NB4 (cell line): ENCODE data around the gene EIF3B.
"Not testable (repeated sequence)": the region's sequence is repeated elsewhere in the genome, so short reads cannot be mapped to it uniquely, and the experiment has no call there.

Source experiments
- CTCF ChIP-seq: IDR thresholded peaks from one replicate; pipeline ENCODE4 v1.5.1; 2012; ENCODE audit warnings: low read depth, low read length
- POLR2A ChIP-seq: IDR thresholded peaks from 2 replicates; pipeline ENCODE4 v1.6.1; 2011; ENCODE audit warnings: mild to moderate bottlenecking; ENCODE audit not compliant: insufficient read length; ENCODE audit errors: extremely low read depth
- TF ChIP-seq, protein P1 (sequence below): IDR thresholded peaks from 2 replicates; pipeline ENCODE4 v1.6.1; 2011; ENCODE audit warnings: low read depth, low read length

- TF ChIP-seq, protein P1, sequence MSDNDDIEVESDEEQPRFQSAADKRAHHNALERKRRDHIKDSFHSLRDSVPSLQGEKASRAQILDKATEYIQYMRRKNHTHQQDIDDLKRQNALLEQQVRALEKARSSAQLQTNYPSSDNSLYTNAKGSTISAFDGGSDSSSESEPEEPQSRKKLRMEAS: not testable (repeated sequence)
- TF ChIP-seq CTCF, POLR2A: not testable (repeated sequence)
Measured at GRCh38 chr7:2305258-2305657, 49.4 kb upstream of the EIF3B start.
